CD4-positive, alpha-beta T cell (primary cell): ENCODE data around the gene ADAMTS17. TPM values are rescaled to one million over a fixed set of nuclear protein-coding genes. Genes with fewer than 3 reads are reported as not detected.

ENCODE experiments used
- ATAC-seq: fragments of 200-7000 bp; cut with Tn5 transposase; one replicate; pipeline ENCODE4 v1.10.0; 2022; ENCODE audit warnings: mild to moderate bottlenecking; ENCODE audit not compliant: poor library complexity
- CTCF ChIA-PET: fragments of 350-600 bp; sonication (Branson Sonifier 250); formaldehyde crosslinking; loops from one replicate; lab custom pipeline; 2021; ENCODE audit warnings: antibody characterized with exemption, inconsistent platforms; lab: Charles Lee
- POLR2A ChIA-PET: fragments of 350-600 bp; sonication (Branson Sonifier 250); formaldehyde crosslinking; loops from one replicate; lab custom pipeline; 2021; ENCODE audit warnings: antibody characterized with exemption, inconsistent platforms; lab: Charles Lee
- DNase-seq, 14 experiments: peaks; one replicate each; pipeline ENCODE4 v3.0.0-alpha.2; 2013 to 2020; ENCODE audit warnings: mixed read lengths in 2 of 14
- H3K27ac ChIP-seq, 2 donors: one replicate each; pipeline versions ENCODE4 v1.5.1 to v1.7.0; 2013; ENCODE audit warnings: low read length in 2 of 2, low read depth in 1 of 2, mild to moderate bottlenecking in 1 of 2
- H3K27me3 ChIP-seq, 2 experiments: 1 replicate in 1 of 2; 2 replicates in 1 of 2; pipeline versions ENCODE4 v1.6.1 to v1.7.0; 2013; ENCODE audit warnings: low read length in 2 of 2, control low read depth in 1 of 2, mild to moderate bottlenecking in 1 of 2, moderate library complexity in 1 of 2; ENCODE audit not compliant: insufficient read depth in 2 of 2, control insufficient read depth in 1 of 2
- H3K36me3 ChIP-seq: one replicate; pipeline ENCODE4 v1.6.1; 2013; ENCODE audit warnings: low read length, control low read depth; ENCODE audit not compliant: insufficient read depth
- H3K4me1 ChIP-seq: one replicate; pipeline ENCODE4 v1.6.1; 2013; ENCODE audit warnings: low read length, control low read depth; ENCODE audit not compliant: insufficient read depth
- H3K4me3 ChIP-seq: one replicate; pipeline ENCODE4 v1.5.1; 2013; ENCODE audit warnings: mild to moderate bottlenecking, low read length, moderate library complexity
- H3K9me3 ChIP-seq, 2 experiments: 1 replicate in 1 of 2; 2 replicates in 1 of 2; pipeline versions ENCODE4 v1.6.1 to v1.7.0; 2013; ENCODE audit warnings: low read length in 2 of 2, mild to moderate bottlenecking in 2 of 2, control low read depth in 1 of 2, moderate library complexity in 1 of 2; ENCODE audit not compliant: control insufficient read depth in 1 of 2, insufficient read depth in 1 of 2
- H3K27ac Mint-ChIP-seq: one replicate; pipeline ENCODE4 v1.8.0; 2020; ENCODE audit warnings: mixed read lengths
- H3K27me3 Mint-ChIP-seq: one replicate; pipeline ENCODE4 v1.8.0; 2021; ENCODE audit warnings: mixed read lengths
- H3K36me3 Mint-ChIP-seq: one replicate; pipeline ENCODE4 v1.8.0; 2021; ENCODE audit warnings: low read depth, mixed read lengths
- H3K4me1 Mint-ChIP-seq: one replicate; pipeline ENCODE4 v1.8.0; 2021; ENCODE audit warnings: low read depth, mixed read lengths
- H3K4me3 Mint-ChIP-seq: one replicate; pipeline ENCODE4 v1.8.0; 2020; ENCODE audit warnings: mild to moderate bottlenecking, mixed read lengths
- H3K9me3 Mint-ChIP-seq: one replicate; pipeline ENCODE4 v1.8.0; 2020; ENCODE audit warnings: mixed read lengths
- CTCF ChIP-seq: fragments of 200-600 bp; IDR thresholded peaks from one replicate; pipeline ENCODE4 v1.8.0; 2022; ENCODE audit warnings: antibody characterized with exemption, mild to moderate bottlenecking
- intact Hi-C, 2 experiments: fragments of 100-400 bp; cut with DNase I in 1 of 2; cut with micrococcal nuclease in 1 of 2; formaldehyde crosslinking; loops; one replicate each; pipeline versions ENCODE4 v1.15.1 to v1.9.0; 2023 to 2025; cut with DNase I, micrococcal nuclease
- total RNA-seq, 174 experiments: library from RNA in 2 of 174; stranded (reverse) in 2 of 174; gene quantifications; one replicate each; pipeline ENCODE4 v1.2.3 and lab custom pipeline; 2021 to 2026

Gene ADAMTS17
- total RNA-seq, 2 experiments from 2014 or later: 9.9 to 13.2 TPM

- Mint-ChIP-seq H3K4me3 (no peak overlapping the region), H3K27me3 (no peaks in the 10 kb centered on the region), H3K36me3 (no peaks in the 10 kb centered on the region), H3K27ac (no peak overlapping the region), H3K9me3 (no peaks in the 10 kb centered on the region), H3K4me1 (no peaks in the 10 kb centered on the region)
- no peaks in the 10 kb centered on the region for H3K27me3 ChIP-seq
- no peak overlapping the region for H3K27ac ChIP-seq
- H3K36me3 ChIP-seq: no peaks in the 10 kb centered on the region
- intact Hi-C loops: no loop called here
- ChIA-PET CTCF (no interaction called here), POLR2A (no interaction called here)
- no peak overlapping the region for H3K4me3 ChIP-seq
- ATAC-seq (no peak), DNase-seq (no peak)
- H3K9me3 ChIP-seq: peaks cover 0 to 3% of the 10 kb centered on the region in 2 experiments
- no peaks in the 10 kb centered on the region for H3K4me1 ChIP-seq
- TF ChIP-seq CTCF: no peak
Observed at GRCh38 chr15:100242989-100243388, 98.8 kb downstream of the ADAMTS17 start.

- Histone ChIP-seq H3K4me1 (no peaks in the 10 kb centered on the region), H3K27me3 (no peaks in the 10 kb centered on the region), H3K9me3 (peaks cover 0 to 3% of the 10 kb centered on the region in 2 experiments), H3K36me3 (no peaks in the 10 kb centered on the region), H3K4me3 (no peak overlapping the region), H3K27ac (no peak overlapping the region)
- Mint-ChIP-seq H3K4me3 (no peak overlapping the region), H3K36me3 (no peaks in the 10 kb centered on the region), H3K27me3 (no peaks in the 10 kb centered on the region), H3K27ac (no peak overlapping the region), H3K9me3 (no peaks in the 10 kb centered on the region), H3K4me1 (no peaks in the 10 kb centered on the region)
- no peak for ATAC-seq
- ChIA-PET CTCF (no interaction called here), POLR2A (interaction anchor here (0.6 kb wide), 1 partner anchor 1383 kb away, joined by 3 read pairs; no protein-coding TSS in a partner anchor)
- TF ChIP-seq CTCF: no peak
- DNase-seq: no peak
- intact Hi-C loops: no loop called here
Observed at GRCh38 chr15:100241572-100242482, 99.9 kb downstream of the ADAMTS17 start.

- no peaks in the 10 kb centered on the region for H3K4me1 ChIP-seq
- H3K27me3 ChIP-seq: no peaks in the 10 kb centered on the region
- H3K27me3 Mint-ChIP-seq: no peaks in the 10 kb centered on the region
- H3K27ac ChIP-seq: no peak overlapping the region
- no peak for TF ChIP-seq CTCF
- no peak for ATAC-seq
- no peak overlapping the region for H3K4me3 Mint-ChIP-seq
- no peaks in the 10 kb centered on the region for H3K36me3 ChIP-seq
- intact Hi-C loops: no loop called here
- H3K27ac Mint-ChIP-seq: no peak overlapping the region
- POLR2A ChIA-PET: no interaction called here
- H3K4me1 Mint-ChIP-seq: no peaks in the 10 kb centered on the region
- CTCF ChIA-PET: no interaction called here
- no peaks in the 10 kb centered on the region for H3K36me3 Mint-ChIP-seq
- no peak overlapping the region for H3K4me3 ChIP-seq
- H3K9me3 ChIP-seq: peaks cover 0 to 3% of the 10 kb centered on the region in 2 experiments
- no peak for DNase-seq
- H3K9me3 Mint-ChIP-seq: no peaks in the 10 kb centered on the region
Observed at GRCh38 chr15:100236981-100237720, 104.6 kb downstream of the ADAMTS17 start.
